Omental fat pad (tissue), 4 donors: ENCODE data around the gene ARHGAP40. TPM values are rescaled to one million over a fixed set of nuclear protein-coding genes. Genes with fewer than 3 reads are reported as not detected.
A peak's percentile ranks its signal among the peaks of the same experiment; 100 is the strongest.

Experiments used
- ATAC-seq: fragments of 150-250 bp; one replicate; pipeline ENCODE4 v1.9.1; 2016; ENCODE audit warnings: mild to moderate bottlenecking, moderate library complexity; ENCODE audit not compliant: low FRiP score
- DNase-seq: peaks from one replicate; pipeline ENCODE4 v3.0.0-alpha.2; 2019; ENCODE audit warnings: low spot score
- total RNA-seq, 4 donors: library from RNA; depleted of rRNA; stranded (reverse); fragments of >200 nt; gene quantifications; one replicate each; pipeline ENCODE4 v1.1.0, GENCODE V29; 2016
- TF ChIP-seq, protein P1 (sequence below), 3 donors: fragments of 450-650 bp; IDR thresholded peaks; one replicate each; pipeline ENCODE4 v1.5.1; 2016 to 2017; ENCODE audit warnings: antibody characterized with exemption in 3 of 3, mild to moderate bottlenecking in 3 of 3, moderate library complexity in 2 of 3

Gene ARHGAP40
- total RNA-seq, 4 donors from 2014 or later = not detected

DNA sequence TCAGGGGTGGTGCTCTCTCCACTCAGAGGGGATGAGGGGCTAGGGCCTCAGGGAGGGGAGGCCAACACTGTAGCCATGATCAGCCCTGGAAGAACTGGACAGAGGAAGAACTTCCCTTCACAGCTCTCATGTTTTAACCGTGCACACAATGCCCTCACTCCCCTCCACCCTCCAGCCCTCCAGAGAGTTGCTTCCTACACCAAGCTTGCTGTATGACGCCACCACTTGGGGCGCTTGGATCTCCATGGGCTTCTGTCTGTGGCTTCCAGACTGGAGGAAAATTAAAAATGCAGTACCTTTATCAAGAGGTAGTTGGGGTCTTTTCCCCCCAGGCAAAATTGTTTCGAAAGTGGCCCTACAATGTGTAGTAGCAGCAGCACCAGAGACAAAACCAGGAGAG is 48.4 kb downstream of the ARHGAP40 start:
- ATAC-seq = no peak
- TF ChIP-seq, protein P1, sequence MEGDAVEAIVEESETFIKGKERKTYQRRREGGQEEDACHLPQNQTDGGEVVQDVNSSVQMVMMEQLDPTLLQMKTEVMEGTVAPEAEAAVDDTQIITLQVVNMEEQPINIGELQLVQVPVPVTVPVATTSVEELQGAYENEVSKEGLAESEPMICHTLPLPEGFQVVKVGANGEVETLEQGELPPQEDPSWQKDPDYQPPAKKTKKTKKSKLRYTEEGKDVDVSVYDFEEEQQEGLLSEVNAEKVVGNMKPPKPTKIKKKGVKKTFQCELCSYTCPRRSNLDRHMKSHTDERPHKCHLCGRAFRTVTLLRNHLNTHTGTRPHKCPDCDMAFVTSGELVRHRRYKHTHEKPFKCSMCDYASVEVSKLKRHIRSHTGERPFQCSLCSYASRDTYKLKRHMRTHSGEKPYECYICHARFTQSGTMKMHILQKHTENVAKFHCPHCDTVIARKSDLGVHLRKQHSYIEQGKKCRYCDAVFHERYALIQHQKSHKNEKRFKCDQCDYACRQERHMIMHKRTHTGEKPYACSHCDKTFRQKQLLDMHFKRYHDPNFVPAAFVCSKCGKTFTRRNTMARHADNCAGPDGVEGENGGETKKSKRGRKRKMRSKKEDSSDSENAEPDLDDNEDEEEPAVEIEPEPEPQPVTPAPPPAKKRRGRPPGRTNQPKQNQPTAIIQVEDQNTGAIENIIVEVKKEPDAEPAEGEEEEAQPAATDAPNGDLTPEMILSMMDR (IDR thresholded peaks at IDR 0.05) = no peak
- no peak for DNase-seq

DNA sequence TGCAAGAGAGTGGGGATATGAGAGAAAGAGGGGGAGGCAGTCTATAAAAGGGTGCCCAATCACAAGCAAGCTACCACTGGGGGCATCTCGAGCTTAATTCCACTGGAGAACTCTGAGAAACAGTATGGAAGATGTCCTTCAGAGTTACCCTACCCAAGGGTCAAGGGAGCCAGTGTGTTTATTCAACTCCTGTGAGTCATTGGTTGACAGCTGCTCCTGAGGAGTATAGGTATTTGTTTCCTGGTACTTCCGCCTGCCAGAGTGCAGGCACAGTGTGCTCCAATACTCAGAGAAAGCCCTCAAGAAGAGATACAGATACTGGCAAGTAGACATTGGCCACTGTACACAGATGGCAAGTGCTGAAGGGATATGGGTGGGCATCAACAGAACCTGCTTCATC is 49.5 kb downstream of the ARHGAP40 start:
- ATAC-seq (no peak), DNase-seq (no peak)
- TF ChIP-seq, protein P1 (IDR thresholded peaks at IDR 0.05) = no peak

DNA sequence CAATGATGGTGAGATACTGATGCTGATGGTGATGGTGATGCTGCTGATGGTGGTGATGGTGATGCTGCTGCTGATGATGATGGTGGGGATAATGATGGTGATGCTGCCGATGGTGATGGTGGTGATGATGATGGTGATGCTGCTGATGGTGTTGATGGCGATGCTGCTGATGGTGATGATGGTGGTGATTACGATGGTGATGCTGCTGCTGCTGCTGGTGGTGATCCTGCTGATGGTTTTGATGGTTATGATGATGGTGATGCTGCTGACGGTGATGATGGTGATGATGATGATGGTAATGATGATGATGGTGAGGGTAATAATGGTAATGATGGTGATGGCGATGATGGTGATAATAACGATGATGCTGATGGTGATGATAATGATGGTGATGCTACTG is 50.0 kb downstream of the ARHGAP40 start:
- DNase-seq = no peak
- no peak for ATAC-seq
- TF ChIP-seq, protein P1 (IDR thresholded peaks at IDR 0.05) = no peak

DNA sequence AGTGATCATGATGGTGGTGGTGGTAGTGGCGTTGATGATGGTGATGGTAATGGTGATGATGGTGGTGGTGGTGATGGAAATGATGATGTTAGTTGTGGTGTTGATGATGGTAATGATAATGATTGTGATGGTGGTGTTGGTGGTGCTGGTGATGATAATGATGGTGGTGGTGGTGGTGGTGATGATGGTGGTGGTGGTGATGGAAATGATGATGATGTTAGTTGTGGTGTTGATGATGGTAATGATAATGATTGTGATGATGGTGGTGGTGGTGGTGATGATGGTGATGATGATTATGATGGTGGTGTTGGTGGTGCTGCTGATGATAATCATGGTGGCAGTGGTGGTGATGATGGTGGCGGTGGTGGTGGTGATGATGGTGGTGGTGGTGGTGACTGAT is 51.4 kb downstream of the ARHGAP40 start:
- TF ChIP-seq, protein P1 (IDR thresholded peaks at IDR 0.05) = no peak
- ATAC-seq (no peak), DNase-seq (no peak)

DNA sequence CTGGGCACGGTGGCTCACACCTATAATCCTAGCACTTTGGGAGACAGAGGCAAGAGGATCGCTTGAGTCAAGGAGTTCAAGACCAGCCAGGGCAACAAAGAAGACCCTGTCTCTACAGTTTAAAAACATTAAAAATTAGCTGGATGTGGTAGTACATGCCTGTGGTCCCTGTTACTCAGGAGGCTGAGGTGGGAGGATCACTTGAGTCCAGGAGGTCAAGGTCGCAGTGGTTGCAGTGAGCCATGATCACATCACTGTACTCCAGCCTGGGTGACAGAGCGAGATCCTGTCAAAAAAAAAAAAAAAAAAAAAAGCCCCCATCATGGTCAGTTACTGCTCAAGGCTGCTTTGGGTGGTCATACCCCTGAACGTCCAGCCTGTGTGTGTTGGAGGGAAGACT is 55.8 kb downstream of the ARHGAP40 start:
- no peak for ATAC-seq
- no peak for DNase-seq
- TF ChIP-seq, protein P1 (IDR thresholded peaks at IDR 0.05) = no peak

DNA sequence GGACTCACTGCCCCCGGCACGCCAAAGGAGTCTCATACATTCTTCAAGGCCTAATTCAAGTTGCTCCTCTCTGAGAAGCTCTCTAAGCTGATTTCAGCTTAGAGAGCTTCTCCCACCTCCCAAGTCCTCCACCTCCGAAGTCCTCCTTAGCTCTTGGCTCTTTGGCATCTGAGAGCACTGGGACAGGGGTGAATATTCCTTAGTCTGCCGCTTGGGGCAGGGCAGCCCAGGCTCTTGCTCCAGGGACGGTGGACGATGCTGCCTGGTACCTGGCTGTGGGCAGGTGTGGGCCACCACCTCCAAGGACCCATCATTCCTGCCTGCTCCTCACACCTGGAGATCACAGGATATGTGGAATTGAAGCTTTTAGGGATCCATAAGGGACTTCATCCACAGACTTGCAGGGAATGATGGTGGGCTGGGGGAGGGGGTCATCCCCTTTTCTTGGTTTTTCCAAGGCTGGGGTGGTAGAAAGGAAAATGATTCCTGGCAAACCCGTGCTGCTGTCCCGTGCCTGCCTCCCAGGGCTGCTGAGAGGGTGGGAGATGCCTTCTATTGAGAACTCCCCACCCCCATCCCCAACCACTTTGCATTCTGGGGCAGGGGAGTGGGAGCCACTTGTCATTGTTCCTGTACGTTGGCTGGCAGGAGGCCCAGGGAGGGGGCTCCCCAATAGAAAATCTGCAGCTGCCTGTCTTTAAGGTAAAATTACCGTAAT is 57.4 kb downstream of the ARHGAP40 start:
- peak; percentile 49 for ATAC-seq
- TF ChIP-seq, protein P1 (IDR thresholded peaks at IDR 0.05) = no peak
- no peak for DNase-seq

DNA sequence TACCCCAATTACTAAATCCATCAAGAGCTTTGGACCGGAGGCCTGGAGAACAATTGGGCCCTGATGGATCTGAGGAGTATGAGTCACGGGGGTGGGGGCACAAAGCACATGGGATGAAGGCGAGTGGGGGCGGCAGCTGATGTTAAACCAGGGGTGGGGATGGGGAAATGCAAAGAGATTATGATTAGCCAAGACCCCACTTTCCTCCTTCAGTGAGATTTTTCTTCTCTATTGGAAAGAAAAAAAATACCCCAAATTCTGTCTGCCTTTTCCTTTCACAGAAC is 57.9 kb downstream of the ARHGAP40 start:
- ATAC-seq (no peak), DNase-seq (no peak)
- TF ChIP-seq, protein P1 (IDR thresholded peaks at IDR 0.05) = no peak
